CD4-positive, alpha-beta memory T cell (primary cell): ENCODE measurements around the gene LDB3. TPM values are rescaled to one million over a fixed set of nuclear protein-coding genes. Genes with fewer than 3 reads are reported as not detected.

Source experiments
- CTCF ChIA-PET: fragments of 350-600 bp; sonication (Branson Sonifier 250); formaldehyde crosslinking; loops from one replicate; lab custom pipeline; 2021; ENCODE audit warnings: inconsistent platforms; ENCODE audit not compliant: partially characterized antibody; lab: Charles Lee
- POLR2A ChIA-PET: fragments of 350-600 bp; sonication (Branson Sonifier 250); formaldehyde crosslinking; loops from one replicate; lab custom pipeline; 2021; ENCODE audit not compliant: partially characterized antibody; lab: Charles Lee
- DNase-seq, 5 donors: peaks; one replicate each; pipeline versions ENCODE4 v3.0.0 to v3.0.0-alpha.2; 2020 to 2022; ENCODE audit warnings: mixed read lengths in 1 of 5
- H3K27ac ChIP-seq: one replicate; pipeline ENCODE4 v1.7.0; 2013; ENCODE audit warnings: low read depth, low read length
- H3K27me3 ChIP-seq: 2 replicates; pipeline ENCODE4 v1.7.0; 2013; ENCODE audit warnings: mild to moderate bottlenecking, low read length, moderate library complexity; ENCODE audit not compliant: insufficient read depth
- H3K36me3 ChIP-seq: 2 replicates; pipeline ENCODE4 v1.7.0; 2013; ENCODE audit warnings: mild to moderate bottlenecking, low read length, moderate library complexity; ENCODE audit not compliant: insufficient read depth
- H3K4me1 ChIP-seq: 2 replicates; pipeline ENCODE4 v1.7.0; 2013; ENCODE audit warnings: mild to moderate bottlenecking, low read length, moderate library complexity; ENCODE audit not compliant: insufficient read depth
- H3K4me3 ChIP-seq, 2 donors: one replicate each; pipeline ENCODE4 v1.7.0; 2013; ENCODE audit warnings: low read length in 2 of 2, mild to moderate bottlenecking in 1 of 2
- H3K9me3 ChIP-seq, 2 donors: one replicate each; pipeline ENCODE4 v1.7.0; 2013; ENCODE audit warnings: low read length in 2 of 2, control low read depth in 1 of 2; ENCODE audit not compliant: control insufficient read depth in 1 of 2
- H3K27ac Mint-ChIP-seq, 7 donors: one replicate each; pipeline ENCODE4 v1.8.0; 2020 to 2021; ENCODE audit warnings: mixed read lengths in 7 of 7, mild to moderate bottlenecking in 6 of 7, inconsistent platforms in 3 of 7, moderate library complexity in 3 of 7
- H3K27me3 Mint-ChIP-seq, 2 donors: one replicate each; pipeline ENCODE4 v1.8.0; 2020 to 2021; ENCODE audit warnings: mixed read lengths in 2 of 2
- H3K36me3 Mint-ChIP-seq, 2 donors: one replicate each; pipeline ENCODE4 v1.8.0; 2020 to 2021; ENCODE audit warnings: mixed read lengths in 2 of 2, inconsistent platforms in 1 of 2, mild to moderate bottlenecking in 1 of 2
- H3K4me1 Mint-ChIP-seq, 4 donors: one replicate each; pipeline ENCODE4 v1.8.0; 2020 to 2021; ENCODE audit warnings: mixed read lengths in 4 of 4, mild to moderate bottlenecking in 1 of 4
- H3K4me3 Mint-ChIP-seq, 8 donors: one replicate each; pipeline ENCODE4 v1.8.0; 2020 to 2021; ENCODE audit warnings: mixed read lengths in 8 of 8, mild to moderate bottlenecking in 7 of 8, moderate library complexity in 6 of 8, inconsistent platforms in 3 of 8
- H3K9me3 Mint-ChIP-seq, 8 donors: one replicate each; pipeline ENCODE4 v1.8.0; 2020 to 2021; ENCODE audit warnings: mixed read lengths in 8 of 8, mild to moderate bottlenecking in 5 of 8, inconsistent platforms in 3 of 8, moderate library complexity in 1 of 8
- intact Hi-C: fragments of 100-400 bp; cut with micrococcal nuclease; formaldehyde crosslinking; loops from one replicate; pipeline ENCODE4 v1.15.1; 2023
- polyA plus RNA-seq, 2 donors: library from polyadenylated mRNA; unstranded; fragments of 300-500 nt; fragmentation: Illumina TruSeq; gene quantifications; one replicate each; pipeline ENCODE4 v1.2.3, GENCODE V29; 2021
- total RNA-seq, 2 experiments: library from RNA; stranded (reverse); gene quantifications; one replicate each; pipeline ENCODE4 v1.2.3, GENCODE V29; 2021

The LDB3 gene
- total and polyA plus RNA-seq, 4 experiments from 2014 or later = 0.08 TPM; not detected in 3

DNA sequence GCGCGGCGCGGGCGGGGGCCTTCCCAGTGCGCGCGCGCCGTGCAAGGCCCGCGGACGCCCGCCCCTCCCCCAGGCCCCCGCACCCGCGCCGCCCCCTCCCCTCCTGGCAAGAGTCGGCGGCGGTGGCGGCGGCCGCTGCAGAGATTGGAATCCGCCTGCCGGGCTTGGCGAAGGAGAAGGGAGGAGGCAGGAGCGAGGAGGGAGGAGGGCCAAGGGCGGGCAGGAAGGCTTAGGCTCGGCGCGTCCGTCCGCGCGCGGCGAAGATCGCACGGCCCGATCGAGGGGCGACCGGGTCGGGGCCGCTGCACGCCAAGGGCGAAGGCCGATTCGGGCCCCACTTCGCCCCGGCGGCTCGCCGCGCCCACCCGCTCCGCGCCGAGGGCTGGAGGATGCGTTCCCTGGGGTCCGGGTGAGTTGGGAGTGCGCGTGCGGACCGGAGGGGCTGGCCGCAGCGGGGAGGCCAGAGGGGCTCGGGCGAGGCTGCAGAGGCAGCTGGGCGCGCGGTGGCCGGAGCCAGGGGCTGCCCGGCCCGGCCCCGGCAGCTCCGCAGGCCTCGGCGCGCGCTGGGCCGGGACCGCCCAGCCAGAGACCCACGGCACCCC lies 88.3 kb downstream of the LDB3 start, which contains the start of gene BMPR1A:
TSS of gene BMPR1A (plus strand) at position 109 of the 602 bp plus-strand sequence. CDS start 119,400 bp downstream, outside the sequence.
- no peak for DNase-seq

DNA sequence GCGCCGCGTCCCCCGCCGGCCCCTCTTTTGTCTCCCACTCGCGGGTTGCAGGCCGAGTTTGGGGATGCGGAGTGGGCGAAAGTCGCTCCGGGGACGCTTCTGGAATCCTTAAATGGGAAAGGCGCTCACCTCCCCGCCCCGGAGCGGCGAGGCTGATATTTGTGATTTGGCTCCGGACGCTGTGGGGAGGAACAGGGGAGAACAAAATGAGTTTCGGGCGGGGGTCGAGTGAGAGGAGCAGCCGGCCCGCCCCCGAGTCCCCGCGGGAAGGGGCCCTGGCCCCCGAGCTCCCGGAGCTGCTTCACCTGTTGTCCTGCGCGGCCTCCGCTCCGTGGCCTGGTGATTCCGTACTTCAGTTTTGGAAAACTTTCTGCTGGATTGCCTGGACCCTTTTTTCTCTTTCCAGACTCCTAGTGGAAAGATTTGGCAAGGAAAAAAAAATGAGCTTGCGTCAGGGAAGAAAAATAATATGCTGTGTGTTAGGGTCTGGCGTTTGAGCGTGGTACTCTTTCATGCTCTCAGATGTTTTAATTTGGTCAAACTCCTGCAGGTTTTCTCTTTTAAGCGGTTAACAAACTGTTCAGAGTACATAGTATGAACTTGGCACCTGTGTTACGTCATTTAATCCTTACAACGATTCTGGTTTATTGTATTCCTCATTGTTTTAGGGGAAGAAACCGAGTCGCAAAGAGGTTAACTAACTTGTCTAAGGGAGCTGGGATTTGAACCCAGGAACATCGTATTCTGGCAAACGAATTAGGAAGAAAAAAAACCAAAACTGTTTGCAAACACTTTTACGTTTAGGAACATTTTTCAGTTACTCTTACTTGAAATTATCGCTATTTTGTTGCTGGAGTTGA lies 89.0 kb downstream of the LDB3 start:
- peaks cover 0 to 6% of the 10 kb centered on the region in 2 donors for H3K36me3 Mint-ChIP-seq
- Histone ChIP-seq H3K4me3 (peak overlapping the region; percentile 15 to 50), H3K36me3 (no peaks in the 10 kb centered on the region), H3K4me1 (peaks cover 24% of the 10 kb centered on the region), H3K27ac (no peak overlapping the region), H3K9me3 (no peaks in the 10 kb centered on the region), H3K27me3 (no peaks in the 10 kb centered on the region)
- POLR2A ChIA-PET = interaction anchor here (0.6 to 4.8 kb wide), 3 partner anchors 45 to 338 kb away, joined by 3 to 22 read pairs (median 5); partner anchors contain the start of genes GLUD1 and SHLD2
- CTCF ChIA-PET = interaction anchor here (1.0 to 1.8 kb wide), 2 partner anchors 30 to 182 kb away, joined by 3 to 11 read pairs; no protein-coding TSS in a partner anchor
- DNase-seq = peak in 3 of 5 donors; percentile 7 to 24 (median 8)
- peak overlapping the region; percentile 89 to 96 (median 94) for H3K4me3 Mint-ChIP-seq
- H3K27me3 Mint-ChIP-seq = no peaks in the 10 kb centered on the region
- H3K4me1 Mint-ChIP-seq = peaks cover 33 to 51% (median 41%) of the 10 kb centered on the region in 4 donors
- intact Hi-C loops = loop anchor here (2.0 kb wide), 2 partner anchors 337 to 357 kb away; partner anchors contain the start of genes GLUD1 and SHLD2
- H3K27ac Mint-ChIP-seq = peak overlapping the region; percentile 20 to 96 (median 85)
- H3K9me3 Mint-ChIP-seq = peaks cover 0 to 3% (median 0%) of the 10 kb centered on the region in 8 donors

More for the DNA sequence above, 88.3 kb downstream of the LDB3 start, which contains the start of gene BMPR1A:
- CTCF ChIA-PET = no interaction called here
- H3K27ac Mint-ChIP-seq = peak within 1 kb of the TSS in 6 of 7 donors; percentile 83 to 96 (median 89)
- no peaks in the 10 kb centered on the region for H3K27me3 ChIP-seq
- intact Hi-C loops = loop anchor here (1.0 to 2.0 kb wide), 4 partner anchors 45 to 356 kb away; partner anchors contain the start of genes GLUD1 and SHLD2
- no peaks in the 10 kb centered on the region for H3K9me3 ChIP-seq
- H3K36me3 ChIP-seq = no peaks in the 10 kb centered on the region
- peak within 1 kb of the TSS; percentile 66 for H3K27ac ChIP-seq
- peak within 1 kb of the TSS; percentile 15 to 68 for H3K4me3 ChIP-seq
- H3K4me1 ChIP-seq = peaks cover 24% of the 10 kb centered on the region
- POLR2A ChIA-PET = interaction anchor here (0.7 to 4.8 kb wide), 5 partner anchors 14 to 356 kb away, joined by 3 to 22 read pairs (median 5); partner anchors contain the start of genes GLUD1 and SHLD2
- H3K4me3 Mint-ChIP-seq = peak within 1 kb of the TSS; percentile 89 to 96 (median 94)
- peaks cover 0 to 6% of the 10 kb centered on the region in 2 donors for H3K36me3 Mint-ChIP-seq
- H3K4me1 Mint-ChIP-seq = peaks cover 28 to 47% (median 38%) of the 10 kb centered on the region in 4 donors
- no peaks in the 10 kb centered on the region for H3K27me3 Mint-ChIP-seq
- H3K9me3 Mint-ChIP-seq = peaks cover 0 to 3% (median 0%) of the 10 kb centered on the region in 8 donors

DNA sequence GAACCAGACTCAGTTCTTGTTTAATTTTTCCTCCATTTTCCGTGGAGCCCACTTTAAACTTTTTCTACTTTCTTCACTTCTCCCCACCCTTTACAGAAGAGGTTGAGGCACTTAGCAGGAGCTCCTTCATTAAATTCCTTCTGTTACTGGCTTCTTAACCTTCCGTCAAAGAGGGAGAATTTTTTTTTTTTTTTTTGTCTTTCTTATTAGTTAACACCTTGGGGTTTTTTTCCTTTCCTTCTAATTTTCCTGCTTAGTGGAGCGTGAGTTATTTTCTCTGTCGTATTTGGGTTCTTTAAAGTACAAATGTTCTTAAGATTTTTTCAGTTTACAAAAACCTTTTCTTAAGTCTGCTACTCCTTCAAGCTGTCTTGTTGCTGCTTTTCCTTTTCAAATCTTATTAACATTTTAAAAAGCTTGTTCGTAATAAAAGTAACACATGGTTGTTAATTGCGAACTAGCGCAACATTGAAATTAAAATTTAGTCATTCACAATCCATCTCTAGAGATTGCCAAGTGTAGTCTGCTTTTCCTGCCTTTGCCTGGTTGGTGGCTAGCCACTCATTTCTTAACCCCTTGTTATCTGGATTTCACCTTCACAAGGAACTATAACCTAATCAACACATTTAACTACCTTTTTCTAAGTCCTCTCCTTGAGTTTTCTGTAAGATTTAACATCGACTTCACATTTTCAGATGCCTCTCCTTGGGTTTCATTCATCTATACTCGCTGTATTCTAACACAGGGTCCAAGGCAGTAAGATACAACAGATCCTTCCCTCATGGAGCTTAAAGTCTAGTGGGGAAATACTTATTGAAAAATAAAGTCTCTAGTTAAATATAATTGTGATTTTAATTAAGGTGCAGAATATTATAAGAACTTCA lies 90.1 kb downstream of the LDB3 start:
- peak overlapping the region; percentile 56 to 96 (median 94) for H3K4me3 Mint-ChIP-seq
- CTCF ChIA-PET = interaction anchor here (1.0 to 1.8 kb wide), 2 partner anchors 31 to 181 kb away, joined by 3 to 11 read pairs; no protein-coding TSS in a partner anchor

DNA sequence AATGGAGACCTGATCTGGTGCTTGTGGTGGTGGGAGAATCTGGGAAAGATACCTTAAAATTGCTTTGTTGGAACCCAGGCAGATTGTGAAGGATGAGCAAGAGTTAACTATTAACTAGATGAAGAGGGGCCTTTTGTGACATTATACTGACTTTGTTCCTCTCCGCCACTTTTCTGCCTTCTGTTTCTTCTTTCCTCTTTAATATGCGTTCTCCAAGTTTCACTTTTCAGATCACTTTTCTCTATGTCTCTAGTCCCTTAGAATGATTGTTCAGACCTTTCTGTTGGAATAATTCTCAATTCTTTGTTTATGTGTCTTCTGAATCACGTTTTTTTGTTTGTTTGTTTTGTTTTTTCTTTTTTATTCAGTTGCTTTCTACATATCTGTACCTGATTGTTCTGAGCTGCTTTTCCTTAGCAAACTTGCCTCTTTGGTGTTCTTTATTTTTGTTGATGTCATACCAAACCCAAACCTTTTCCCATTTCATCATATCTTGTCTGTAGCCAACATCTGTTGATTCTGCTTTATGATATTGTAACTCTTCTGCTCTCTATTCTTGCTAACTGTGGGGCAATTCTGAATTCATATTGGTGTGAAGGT lies 90.9 kb downstream of the LDB3 start:
- ChIA-PET POLR2A (interaction anchor here (4.8 kb wide), 1 partner anchor 47 kb away, joined by 22 read pairs; no protein-coding TSS in a partner anchor), CTCF (interaction anchor here (1.8 kb wide), 1 partner anchor 180 kb away, joined by 11 read pairs; no protein-coding TSS in a partner anchor)

More for the DNA sequence above, 90.1 kb downstream of the LDB3 start:
- H3K9me3 Mint-ChIP-seq = peaks cover 0 to 3% (median 0%) of the 10 kb centered on the region in 8 donors
- POLR2A ChIA-PET = interaction anchor here (0.6 to 4.8 kb wide), 3 partner anchors 47 to 336 kb away, joined by 3 to 22 read pairs (median 5); partner anchors contain the start of genes GLUD1 and SHLD2
- H3K4me1 Mint-ChIP-seq = peaks cover 33 to 51% (median 39%) of the 10 kb centered on the region in 4 donors
- Histone ChIP-seq H3K9me3 (no peaks in the 10 kb centered on the region), H3K27ac (no peak overlapping the region), H3K27me3 (no peaks in the 10 kb centered on the region), H3K36me3 (no peaks in the 10 kb centered on the region), H3K4me1 (peaks cover 24% of the 10 kb centered on the region), H3K4me3 (no peak overlapping the region)
- intact Hi-C loops = no loop called here
- H3K27ac Mint-ChIP-seq = peak overlapping the region in 5 of 7 donors; percentile 19 to 84 (median 65)
- peaks cover 0 to 6% of the 10 kb centered on the region in 2 donors for H3K36me3 Mint-ChIP-seq
- H3K27me3 Mint-ChIP-seq = no peaks in the 10 kb centered on the region
- DNase-seq = no peak

DNA sequence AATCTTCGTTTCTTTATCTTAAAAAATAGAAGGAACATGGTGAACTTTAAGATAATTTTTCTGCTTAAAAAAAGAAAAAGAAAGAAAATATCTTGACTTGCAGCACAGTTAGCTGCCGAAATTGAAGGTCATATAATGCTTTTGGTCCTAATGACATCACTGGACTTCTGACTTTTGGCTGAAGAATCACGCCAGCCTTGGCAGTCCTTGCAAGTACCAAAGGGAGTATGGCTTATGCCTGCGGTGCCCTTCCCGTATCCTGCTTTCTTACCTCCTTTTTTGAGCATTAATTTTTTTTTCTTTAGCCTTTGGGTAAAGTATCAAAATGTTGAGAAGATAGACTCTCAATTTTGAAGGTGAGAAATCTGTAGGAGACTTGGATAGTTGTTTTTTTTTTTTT lies 95.1 kb downstream of the LDB3 start:
- intact Hi-C loops = no loop called here
- no peak overlapping the region for H3K27ac Mint-ChIP-seq
- H3K4me1 Mint-ChIP-seq = peaks cover 26 to 37% (median 31%) of the 10 kb centered on the region in 4 donors
- no peaks in the 10 kb centered on the region for H3K27me3 Mint-ChIP-seq
- no peak for DNase-seq
- no peak overlapping the region for H3K27ac ChIP-seq
- no peak overlapping the region for H3K4me3 Mint-ChIP-seq
- no peaks in the 10 kb centered on the region for H3K36me3 Mint-ChIP-seq
- H3K4me3 ChIP-seq = no peak overlapping the region
- H3K4me1 ChIP-seq = peaks cover 12% of the 10 kb centered on the region
- no peaks in the 10 kb centered on the region for H3K36me3 ChIP-seq
- ChIA-PET CTCF (no interaction called here), POLR2A (no interaction called here)
- no peaks in the 10 kb centered on the region for H3K27me3 ChIP-seq
- H3K9me3 ChIP-seq = no peaks in the 10 kb centered on the region
- no peaks in the 10 kb centered on the region for H3K9me3 Mint-ChIP-seq

More for the DNA sequence above, 90.9 kb downstream of the LDB3 start:
- Mint-ChIP-seq H3K9me3 (peaks cover 0 to 3% (median 0%) of the 10 kb centered on the region in 8 donors), H3K4me1 (peaks cover 33 to 51% (median 39%) of the 10 kb centered on the region in 4 donors), H3K36me3 (peaks cover 0 to 6% of the 10 kb centered on the region in 2 donors), H3K4me3 (peak overlapping the region; percentile 9 to 96 (median 30)), H3K27ac (peak overlapping the region in 1 of 7 donors; percentile 13), H3K27me3 (no peaks in the 10 kb centered on the region)
- Histone ChIP-seq H3K27ac (no peak overlapping the region), H3K4me1 (peaks cover 24% of the 10 kb centered on the region), H3K27me3 (no peaks in the 10 kb centered on the region), H3K9me3 (no peaks in the 10 kb centered on the region), H3K4me3 (no peak overlapping the region), H3K36me3 (no peaks in the 10 kb centered on the region)
- intact Hi-C loops = no loop called here
- no peak for DNase-seq

DNA sequence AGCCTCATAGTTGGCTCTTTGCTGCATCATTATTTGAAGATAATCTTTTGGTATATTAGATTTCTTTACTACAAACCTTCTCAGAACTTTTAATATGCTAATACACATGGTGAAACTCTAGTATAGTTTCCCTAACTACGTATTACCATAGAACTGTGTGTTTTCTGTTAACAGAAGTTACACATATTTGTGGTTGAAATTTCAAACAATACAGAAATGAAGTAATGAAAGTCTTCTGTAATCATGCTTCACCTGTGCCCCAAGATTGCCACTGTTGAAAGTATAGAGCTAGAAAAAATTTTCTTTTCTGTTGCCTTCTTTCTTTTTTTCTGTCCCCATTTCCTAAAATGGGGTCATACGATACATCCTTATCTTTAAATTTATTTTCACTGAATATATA lies 97.2 kb downstream of the LDB3 start:
- Mint-ChIP-seq H3K4me1 (peaks cover 22 to 43% (median 33%) of the 10 kb centered on the region in 4 donors), H3K27me3 (no peaks in the 10 kb centered on the region), H3K9me3 (peaks cover 0 to 1% (median 0%) of the 10 kb centered on the region in 8 donors), H3K4me3 (no peak overlapping the region), H3K36me3 (no peaks in the 10 kb centered on the region), H3K27ac (peak overlapping the region in 1 of 7 donors; percentile 5)
- CTCF ChIA-PET = no interaction called here
- intact Hi-C loops = no loop called here
- POLR2A ChIA-PET = no interaction called here
- Histone ChIP-seq H3K9me3 (no peaks in the 10 kb centered on the region), H3K27me3 (no peaks in the 10 kb centered on the region), H3K4me1 (peaks cover 7% of the 10 kb centered on the region), H3K4me3 (no peak overlapping the region), H3K27ac (no peak overlapping the region), H3K36me3 (no peaks in the 10 kb centered on the region)
- DNase-seq = no peak
